ENCODE measurements around the gene ANKRD65.

ANKRD65 gene

DNA sequence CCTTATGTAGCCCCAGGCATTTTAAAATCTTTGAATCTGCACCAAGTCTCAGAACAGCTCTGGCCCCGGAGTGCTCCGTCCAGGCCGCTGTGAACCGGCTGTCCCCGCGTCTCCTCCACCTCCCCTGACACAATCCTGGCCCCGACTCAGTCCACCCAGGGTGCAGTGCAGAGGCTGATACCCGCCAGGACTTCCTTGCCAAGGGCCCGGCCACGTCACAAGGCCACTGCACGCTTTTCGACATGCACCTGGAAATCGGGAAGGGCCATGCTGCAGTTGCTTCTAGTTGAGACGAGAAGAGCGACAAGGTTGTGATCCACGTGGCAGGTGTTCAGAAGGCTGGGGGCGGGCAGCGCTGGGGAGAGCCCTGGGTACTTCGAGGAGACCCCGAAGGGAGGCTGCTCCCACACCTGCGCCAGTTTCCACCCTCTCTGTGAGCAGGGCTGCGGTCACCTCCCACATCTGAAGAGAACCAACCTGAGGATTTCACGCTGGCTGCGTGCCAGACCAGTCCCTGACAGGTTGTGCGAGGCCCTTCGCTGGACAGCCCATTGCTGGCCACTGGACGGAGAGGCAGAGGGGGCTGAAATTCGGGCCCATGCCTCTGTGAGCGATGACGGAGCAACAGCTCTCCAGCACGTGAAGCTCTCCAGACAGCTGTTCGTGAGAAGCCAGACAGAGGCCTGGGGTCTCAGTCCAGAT is 21.1 kb upstream of the ANKRD65 start:
- DNase-seq (ENCODE audit: low read depth in 2 of 2) = no peak

DNA sequence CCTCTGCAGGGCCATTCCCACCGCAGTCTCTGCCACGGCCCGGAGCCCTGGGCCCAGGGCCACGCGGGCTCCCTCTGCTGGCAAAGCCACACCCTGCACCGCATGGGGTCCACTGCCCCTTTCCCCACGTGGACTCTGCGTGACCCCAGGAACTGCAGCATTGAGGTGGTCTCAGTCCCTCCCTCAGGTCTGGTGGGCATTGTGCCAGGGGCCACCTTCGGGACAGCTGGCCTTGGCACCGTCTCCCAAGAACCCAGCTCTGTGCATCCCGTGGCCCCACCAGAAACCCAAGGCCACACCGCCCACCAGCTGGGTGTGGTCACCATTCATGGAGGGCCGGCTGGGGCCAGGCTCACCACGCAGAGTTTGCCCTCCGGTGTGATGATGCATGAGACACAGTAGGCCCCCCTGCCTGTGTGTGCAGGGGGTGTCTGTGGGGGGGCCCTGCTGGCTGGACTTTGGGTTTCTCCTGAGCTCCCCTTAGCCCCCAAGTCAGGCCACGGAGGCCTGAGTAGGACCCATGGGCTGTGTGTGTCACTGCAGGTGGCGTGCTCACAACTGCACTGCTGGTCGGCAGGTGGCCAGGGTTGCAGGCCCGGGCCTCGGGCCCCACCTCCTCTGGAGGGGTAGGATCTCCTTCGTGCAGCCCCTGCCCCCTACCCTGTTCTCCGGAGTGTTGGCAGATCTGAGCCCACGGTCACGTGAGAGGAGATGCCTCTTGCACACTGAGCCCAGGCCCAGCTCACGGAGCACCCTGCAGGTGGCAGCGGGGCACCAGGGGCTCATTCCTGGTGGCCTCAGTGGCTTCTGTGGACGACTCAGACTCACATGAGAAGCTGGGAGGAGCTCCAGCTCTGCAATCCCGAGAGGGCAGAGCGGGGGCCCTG is 20.2 kb upstream of the ANKRD65 start:
- peak in 1 of 2 donors; percentile 28 for DNase-seq (ENCODE audit: low read depth in 2 of 2)

DNA sequence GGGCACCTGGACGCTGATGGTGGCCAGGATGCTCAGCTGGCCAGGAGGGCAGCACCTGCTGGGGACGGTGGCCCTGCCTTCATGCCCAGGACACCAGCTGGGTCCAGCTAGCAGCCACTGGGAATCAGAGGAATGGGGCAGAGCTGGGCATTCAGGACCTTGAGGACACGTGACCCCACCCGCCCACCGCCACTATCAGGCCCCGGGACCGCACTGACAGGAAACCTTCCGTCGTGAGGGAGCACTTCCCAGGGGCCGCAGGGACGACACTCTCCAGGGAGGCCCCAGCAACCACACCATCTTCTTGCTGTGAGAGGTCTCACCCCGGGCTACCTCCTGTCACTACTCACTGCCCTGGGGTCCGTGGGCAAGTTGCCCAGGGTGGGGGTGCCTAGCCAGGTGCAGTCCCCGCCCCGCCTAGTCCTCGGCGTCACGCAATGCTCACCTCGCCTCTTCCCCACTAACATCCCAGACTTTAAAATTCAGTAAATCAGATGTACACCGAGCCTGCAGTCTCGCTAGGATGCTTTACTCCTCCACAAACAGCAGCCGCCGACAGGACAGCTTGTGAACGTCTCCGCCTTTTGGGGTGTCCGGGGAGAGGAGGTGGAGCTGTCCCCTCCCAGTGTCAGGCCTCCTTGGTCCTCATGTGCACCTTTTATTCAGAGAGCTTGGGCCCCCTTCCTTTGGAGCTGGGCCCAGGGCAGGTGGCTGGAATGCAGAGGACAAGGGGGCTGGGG is 19.4 kb upstream of the ANKRD65 start:
- DNase-seq (ENCODE audit: low read depth in 2 of 2) = no peak

DNA sequence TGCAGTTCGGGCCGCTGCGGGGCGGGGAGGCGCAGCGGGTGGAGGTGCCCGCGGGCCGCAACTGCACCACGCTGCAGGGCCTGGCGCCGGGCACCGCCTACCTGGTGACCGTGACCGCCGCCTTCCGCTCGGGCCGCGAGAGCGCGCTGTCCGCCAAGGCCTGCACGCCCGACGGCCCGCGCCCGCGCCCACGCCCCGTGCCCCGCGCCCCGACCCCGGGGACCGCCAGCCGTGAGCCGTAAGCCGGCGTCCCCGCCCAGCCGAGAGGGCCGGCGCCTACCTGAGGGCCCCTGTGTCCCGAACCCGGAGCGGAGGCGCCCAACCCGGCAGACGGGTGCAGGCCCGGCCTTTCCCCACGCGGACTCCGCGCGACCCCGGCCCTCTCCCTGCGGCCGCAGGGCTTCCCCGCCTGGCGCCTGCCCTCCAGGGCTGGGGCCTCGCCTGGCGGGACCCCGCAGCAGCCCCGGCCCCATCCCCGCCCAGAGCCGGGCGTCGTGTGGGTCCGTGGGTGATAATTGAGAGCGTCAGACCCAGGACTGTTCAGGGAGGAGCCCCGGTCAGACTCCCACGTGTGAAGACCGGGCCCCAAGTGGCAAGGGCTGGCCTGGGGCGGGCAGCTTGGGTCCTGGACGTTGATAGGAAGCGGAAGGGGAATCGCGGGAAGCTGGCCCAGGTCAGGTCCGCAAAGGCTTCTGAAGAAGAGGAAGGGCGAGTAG is 18.6 kb upstream of the ANKRD65 start:
- DNase-seq (ENCODE audit: low read depth in 2 of 2) = no peak

DNA sequence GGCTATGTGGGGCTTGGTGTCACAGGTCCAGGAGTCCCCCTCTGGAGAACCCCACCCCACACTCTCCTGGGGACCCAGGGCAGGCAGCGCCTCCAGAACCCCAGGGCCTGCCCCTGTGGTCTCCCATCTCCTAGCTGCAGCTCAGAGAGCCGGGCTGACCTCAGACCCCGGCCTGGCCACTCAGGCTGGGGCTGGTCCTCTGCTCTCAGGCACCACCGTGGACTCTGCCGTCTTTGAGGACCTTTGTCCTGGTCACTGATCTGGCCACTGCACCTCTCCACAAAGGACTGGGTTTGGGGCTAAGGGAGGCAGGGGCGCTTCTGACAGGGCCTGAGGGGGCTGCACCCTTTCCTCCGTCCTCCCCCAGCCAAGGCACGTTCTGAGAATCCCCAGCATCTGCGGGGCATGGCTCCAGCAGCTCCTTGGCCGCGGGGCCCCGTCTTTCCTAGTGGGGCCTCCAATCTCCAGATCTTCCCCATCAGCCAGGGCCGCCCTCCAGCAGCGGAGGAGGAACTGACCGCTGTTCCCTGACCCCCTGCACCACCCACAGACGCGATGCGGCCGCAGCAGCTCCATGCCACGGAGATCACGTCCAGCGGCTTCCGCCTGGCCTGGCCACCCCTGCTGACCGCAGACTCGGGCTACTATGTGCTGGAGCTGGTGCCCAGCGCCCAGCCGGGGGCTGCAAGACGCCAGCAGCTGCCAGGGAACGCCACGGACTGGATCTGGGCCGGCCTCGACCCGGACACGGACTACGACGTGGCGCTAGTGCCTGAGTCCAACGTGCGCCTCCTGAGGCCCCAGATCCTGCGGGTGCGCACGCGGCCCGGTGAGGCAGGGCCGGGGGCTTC is 17.7 kb upstream of the ANKRD65 start:
- DNase-seq (ENCODE audit: low read depth in 2 of 2) = no peak

DNA sequence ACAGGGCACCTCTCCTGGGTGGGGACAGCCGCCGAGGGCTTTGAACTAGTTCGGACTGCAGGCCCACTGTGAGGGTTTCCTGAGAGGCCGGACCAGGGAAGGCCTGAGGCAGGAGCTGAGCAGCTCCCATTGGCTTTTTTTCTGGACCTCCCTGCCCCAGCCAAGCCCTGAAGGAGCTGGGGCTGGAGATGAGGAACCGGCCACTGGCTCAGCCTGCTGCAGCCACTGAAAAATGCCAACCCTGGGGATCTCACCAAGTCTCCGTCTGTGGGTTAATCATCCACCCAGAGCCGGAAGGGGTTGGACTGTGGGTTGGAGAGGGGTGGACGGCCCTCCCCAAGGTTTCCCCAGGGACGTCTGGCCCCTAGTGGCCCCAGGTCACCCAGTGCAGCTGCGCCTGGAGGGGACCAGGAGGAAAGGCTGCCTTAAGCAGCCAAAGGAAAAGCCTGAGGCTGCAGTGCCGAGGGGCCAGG is 16.9 kb upstream of the ANKRD65 start:
- no peak for DNase-seq (ENCODE audit: low read depth in 2 of 2)

DNA sequence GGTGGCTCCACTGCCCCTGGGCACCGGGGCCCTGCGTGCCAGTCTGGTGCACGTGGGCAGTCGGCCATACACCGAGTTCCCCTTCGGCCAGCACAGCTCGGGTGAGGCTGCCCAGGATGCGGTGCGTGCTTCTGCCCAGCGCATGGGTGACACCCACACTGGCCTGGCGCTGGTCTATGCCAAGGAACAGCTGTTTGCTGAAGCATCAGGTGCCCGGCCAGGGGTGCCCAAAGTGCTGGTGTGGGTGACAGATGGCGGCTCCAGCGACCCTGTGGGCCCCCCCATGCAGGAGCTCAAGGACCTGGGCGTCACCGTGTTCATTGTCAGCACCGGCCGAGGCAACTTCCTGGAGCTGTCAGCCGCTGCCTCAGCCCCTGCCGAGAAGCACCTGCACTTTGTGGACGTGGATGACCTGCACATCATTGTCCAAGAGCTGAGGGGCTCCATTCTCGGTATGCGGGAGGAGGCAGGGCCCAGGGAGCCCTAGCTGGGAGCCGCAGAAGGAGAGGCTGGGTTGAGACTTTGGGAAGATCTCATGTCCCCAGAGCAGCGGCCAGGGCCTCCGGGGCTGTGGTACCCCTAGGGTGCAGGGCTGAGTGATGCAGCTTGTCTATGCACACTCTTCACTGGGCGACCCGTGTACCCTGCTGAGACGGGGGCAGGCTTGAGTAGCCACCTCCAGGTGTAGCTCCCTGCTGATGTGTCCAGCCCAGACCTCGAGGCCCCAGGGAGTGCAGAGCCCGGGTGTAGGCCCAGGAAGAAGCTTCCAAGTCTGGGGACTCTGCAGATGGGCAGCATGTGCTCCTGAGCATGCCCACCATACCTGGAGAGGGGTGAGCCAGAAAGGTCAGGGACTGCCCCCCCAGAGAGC is 16.2 kb upstream of the ANKRD65 start:
- no peak for DNase-seq (ENCODE audit: low read depth in 2 of 2)

DNA sequence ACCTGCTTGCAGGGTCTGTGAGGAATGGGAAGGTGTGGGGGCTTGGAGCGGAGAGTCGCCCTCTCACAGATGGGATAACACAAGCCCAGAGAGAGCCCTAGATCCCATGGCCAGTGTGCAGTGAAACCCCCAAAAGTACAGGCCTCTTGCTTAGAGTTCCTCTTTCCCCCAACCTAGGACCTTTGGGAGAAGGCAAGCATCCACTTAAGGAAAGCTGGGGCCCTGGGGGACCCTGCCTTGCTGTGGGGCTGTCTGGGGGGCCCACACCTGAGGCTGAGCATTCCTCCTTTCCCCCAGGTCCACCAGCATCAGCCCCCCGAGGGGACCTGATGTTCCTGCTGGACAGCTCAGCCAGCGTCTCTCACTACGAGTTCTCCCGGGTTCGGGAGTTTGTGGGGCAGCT is 15.6 kb upstream of the ANKRD65 start:
- no peak for DNase-seq (ENCODE audit: low read depth in 2 of 2)

DNA sequence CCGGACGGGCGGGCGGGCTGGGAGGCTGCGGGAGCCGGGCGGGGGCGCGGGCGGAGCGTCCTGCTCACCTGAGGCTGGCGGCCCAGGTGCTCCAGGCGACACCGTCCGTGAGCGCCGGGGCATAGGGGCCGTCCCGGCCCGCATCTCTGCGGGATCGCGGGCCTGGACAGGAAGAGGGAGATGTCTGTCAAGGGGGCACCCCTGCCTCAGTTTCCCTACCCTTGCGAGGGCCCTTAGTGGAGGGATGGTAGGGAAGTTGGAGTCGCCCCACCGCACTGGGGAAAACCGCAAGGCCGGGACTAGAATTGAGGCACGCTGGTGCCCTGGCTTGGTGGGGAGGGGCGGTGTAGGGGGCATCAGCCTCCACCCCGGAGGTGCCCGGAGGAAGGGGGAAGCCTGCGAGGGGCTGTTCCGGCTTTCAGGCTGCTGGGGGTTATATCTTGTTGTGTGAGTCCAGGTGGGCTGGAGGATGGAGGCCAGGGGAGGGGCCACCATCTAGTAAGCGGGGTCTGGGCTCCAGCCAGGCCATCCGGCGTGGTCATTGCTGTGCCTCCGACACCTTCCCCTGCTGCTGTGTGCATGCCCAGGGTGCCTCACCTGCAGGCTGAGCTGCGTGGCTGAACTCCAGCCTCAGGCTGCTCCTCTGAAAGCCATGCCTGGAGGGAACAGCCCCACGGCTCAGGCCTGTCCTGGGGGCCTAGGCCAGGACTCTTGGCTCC is 15.0 kb upstream of the ANKRD65 start:
- no peak for DNase-seq (ENCODE audit: low read depth in 2 of 2)

DNA sequence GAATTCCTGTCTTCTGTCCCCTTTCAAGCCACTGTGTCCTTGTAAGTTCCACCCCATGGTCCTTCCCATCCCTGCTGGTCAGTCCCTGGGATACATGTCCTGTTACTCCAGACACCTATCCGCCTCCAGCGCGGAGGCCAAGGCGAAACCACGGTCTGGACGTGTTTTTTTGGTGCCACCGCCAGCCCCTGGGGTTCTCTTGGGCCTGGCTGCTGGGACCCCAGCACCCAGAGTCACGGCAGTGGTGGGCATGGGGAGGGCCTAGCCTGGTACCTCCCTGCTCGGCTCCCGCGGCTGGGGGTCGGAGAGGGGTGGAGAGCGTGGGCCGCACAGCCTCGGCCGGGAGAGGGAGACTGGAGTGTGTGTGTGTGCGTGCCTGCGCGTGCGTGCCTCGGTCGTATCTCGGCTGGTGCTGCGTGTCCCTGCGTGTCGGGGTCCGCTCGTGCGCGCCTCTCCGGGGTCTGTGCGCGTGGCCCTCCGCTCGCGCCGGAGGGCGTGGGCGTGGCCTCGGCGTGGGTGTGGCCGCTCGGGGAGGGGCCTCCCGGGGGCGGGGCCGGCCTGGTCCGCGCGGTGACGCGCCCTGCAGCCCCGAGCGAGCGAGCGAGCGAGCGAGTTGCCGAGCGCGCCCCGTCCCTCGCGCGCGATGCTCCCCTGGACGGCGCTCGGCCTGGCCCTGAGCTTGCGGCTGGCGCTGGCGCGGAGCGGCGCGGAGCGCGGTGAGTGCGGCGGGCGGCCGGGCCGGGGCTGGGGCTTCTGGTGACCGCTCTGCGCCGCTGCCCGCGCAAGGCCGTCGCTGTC is 14.2 kb upstream of the ANKRD65 start, which contains the start of gene VWA1:
TSS of gene VWA1 (plus strand) at position 585 of the 798 bp plus-strand sequence. CDS start at position 644, 59 bp downstream.
- peak; percentile 15 to 42 for DNase-seq (ENCODE audit: low read depth in 2 of 2)

DNA sequence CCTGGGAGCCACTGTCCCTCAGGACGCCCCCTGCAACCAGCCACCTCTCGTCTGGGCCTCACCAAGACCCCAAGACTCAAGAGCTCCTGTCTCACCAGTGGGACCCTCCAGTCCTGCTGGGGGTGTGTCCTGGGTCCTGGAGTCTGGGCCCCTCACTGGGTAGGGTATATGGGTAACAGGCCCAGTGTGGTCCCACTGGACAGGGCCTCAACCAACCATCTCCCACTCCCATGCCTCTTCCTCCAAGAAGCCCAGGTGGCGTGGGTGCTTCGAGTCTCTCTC is 13.7 kb upstream of the ANKRD65 start:
- no peak for DNase-seq (ENCODE audit: low read depth in 2 of 2)

DNA sequence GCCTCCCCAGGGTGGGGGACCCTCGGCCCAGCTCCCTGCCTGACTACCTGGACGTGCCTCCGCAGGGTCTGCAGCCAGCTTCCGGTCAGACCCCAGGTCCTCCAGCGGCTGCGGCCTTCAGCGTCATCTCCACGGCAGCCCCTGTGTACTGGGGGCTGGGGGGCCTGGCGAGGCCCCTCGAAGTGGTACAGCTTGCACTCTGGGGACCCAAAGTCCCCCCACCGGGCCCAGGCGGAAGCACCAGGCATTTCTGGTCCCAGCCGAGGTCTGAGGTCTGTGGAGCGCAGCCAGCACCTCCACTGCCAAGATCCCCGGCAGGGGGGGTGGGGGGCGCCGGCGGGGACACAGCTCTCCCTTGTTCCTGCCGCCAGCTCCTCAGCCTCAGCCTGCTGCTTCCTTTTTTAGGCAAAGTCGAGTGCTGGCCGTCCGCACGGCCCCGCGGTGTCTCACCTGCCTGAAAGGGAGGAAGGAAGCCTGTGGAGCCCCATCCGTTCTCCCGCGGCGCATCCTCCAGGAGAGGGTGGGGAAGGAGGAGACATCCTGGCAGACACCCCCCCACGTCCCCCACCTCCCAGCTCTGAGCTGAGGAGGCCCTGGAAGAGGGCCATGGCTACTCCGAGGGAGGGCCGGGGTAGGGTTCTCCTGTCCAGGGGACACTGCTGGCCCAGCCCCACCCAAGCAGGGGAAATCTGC is 13.2 kb upstream of the ANKRD65 start:
- DNase-seq (ENCODE audit: low read depth in 2 of 2) = no peak

DNA sequence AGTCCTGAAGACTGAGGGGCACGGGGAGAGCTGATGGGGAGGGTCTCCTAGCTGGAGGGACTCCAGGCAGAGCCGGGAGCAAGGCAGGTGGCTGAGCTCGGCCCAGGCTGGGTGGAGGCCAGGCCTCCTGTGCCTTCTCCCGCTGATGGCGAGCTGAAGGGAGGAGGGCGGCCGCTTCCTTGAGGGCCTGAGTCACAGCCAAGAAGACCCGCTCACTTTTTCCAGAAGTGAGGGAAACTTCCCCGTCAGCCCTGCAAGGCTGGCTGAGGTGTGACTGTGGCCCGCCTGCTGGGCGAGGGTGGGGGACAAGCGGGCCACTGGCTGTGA is 12.7 kb upstream of the ANKRD65 start:
- DNase-seq (ENCODE audit: low read depth in 2 of 2) = peak; percentile 10 to 25

DNA sequence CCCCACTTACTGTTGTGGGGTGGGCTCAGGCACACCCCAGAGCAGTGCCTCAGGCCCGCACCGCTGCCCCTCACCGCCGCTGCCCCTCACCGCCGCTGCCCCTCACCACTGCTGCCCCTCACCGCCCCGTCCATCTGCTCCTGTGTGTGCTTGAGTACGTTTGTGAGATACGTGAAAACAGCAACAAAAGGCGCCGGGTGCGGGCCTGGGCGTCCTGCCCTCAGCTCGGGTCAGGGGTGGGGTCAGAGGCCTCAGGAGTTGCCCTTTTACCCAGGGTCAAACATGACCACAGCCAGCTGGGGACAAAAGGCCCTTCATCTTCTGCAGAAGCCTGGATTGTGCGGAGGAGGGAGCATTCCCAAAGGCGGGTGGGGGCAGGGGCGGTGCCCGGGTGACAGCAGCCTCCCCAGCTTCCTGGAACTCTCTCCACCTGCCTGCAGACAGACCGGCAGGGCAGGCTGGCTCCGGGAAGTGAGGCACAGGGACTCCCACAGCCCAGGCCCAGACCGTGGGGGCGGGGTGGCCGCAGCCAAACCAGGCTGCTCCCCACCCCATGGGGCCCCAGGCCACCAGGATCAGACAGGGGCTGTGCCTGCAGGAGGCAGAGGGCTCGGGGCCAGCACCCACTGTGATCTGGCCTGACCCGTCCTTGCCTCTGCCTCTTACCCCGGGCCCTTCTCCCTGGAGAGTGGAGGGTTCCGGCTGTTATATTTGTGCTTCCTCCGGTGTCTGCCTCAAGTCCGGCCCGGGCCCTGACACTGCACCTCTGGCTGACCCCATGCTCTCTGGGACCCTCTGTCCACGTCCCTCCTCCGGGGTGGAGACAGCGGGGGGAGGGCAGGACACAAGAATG is 12.1 kb upstream of the ANKRD65 start:
- DNase-seq (ENCODE audit: low read depth in 2 of 2) = no peak

DNA sequence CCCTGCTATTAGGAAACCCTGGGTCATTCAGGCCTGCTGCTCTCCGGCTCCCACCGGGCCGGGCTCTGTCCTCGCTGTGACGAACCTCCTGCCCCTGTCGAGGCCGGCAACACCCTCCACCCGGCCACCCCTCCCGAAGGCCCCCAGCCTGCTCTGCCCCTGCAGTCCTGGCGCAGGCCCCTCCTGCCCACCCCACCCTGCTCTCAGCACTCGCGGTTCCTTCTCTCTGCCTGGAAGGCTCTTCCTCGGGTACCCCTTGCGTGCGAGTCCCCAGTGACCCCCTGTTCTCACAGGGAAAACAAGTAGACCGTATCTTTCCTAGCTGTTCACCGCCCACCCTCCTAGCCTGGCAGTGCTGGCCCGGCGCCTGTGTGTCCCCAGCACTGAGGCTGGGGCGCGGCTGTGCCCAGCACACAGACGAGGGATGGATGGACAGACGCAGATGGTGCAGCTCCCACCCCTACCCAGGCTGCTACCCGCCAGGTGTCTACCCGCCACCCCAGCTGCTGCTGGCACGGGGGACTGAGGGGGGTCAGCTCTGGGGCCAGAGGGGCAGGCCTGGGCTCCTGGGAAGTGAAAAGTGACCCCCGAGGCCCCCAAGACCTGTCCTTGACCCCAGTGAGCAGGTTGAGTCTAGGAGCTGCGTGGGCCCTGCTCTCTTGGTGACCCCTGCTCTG is 11.3 kb upstream of the ANKRD65 start:
- no peak for DNase-seq (ENCODE audit: low read depth in 2 of 2)

DNA sequence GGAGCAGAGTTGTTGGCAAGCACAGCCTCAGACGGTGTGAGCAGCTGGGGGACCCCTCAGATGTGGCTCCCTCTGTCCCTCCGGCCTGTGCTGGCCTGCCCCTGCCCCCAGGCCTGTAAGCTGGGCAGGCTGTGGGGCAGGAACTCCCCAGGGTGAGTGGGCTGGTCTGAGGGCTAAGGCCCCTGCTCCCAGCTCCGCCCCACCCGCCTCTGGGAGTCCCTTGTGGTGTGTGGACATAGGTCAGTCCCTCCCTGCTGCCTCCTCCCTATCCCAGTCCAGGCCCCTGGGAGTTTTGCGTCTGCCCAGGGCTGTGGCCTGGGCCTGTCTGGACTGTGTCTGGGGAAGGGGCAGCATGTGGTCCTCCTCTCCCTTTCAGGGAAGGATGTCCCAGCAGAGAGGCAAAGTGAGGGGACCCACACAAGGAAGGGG is 10.8 kb upstream of the ANKRD65 start:
- no peak for DNase-seq (ENCODE audit: low read depth in 2 of 2)

Measured in activated CD8-positive, alpha-beta memory T cell treated with anti-CD3 and anti-CD28 coated beads for 4 hours (primary cell).